Activated naive CD8-positive, alpha-beta T cell treated with anti-CD3 and anti-CD28 coated beads, Interleukin-2, amount 50 U/mL, for 24 hours (primary cell): ENCODE results near the gene TTC33.

Experiments used
- ATAC-seq: fragments of 150-1000 bp; cut with Tn5 transposase; one replicate; pipeline ENCODE4 v1.10.0; 2021
- DNase-seq: peaks from one replicate; pipeline ENCODE4 v3.0.0; 2021
- H3K27ac Mint-ChIP-seq: one replicate; pipeline ENCODE4 v1.8.0; 2021; ENCODE audit warnings: mild to moderate bottlenecking, mixed read lengths
- H3K27me3 Mint-ChIP-seq: one replicate; pipeline ENCODE4 v1.8.0; 2021; ENCODE audit warnings: mixed read lengths
- H3K36me3 Mint-ChIP-seq: one replicate; pipeline ENCODE4 v1.8.0; 2021; ENCODE audit warnings: low read depth, mixed read lengths
- H3K4me1 Mint-ChIP-seq: one replicate; pipeline ENCODE4 v1.8.0; 2021; ENCODE audit warnings: mixed read lengths
- H3K4me3 Mint-ChIP-seq: one replicate; pipeline ENCODE4 v1.8.0; 2021; ENCODE audit warnings: mild to moderate bottlenecking, moderate library complexity, mixed read lengths
- H3K9me3 Mint-ChIP-seq: one replicate; pipeline ENCODE4 v1.8.0; 2021; ENCODE audit warnings: mixed read lengths

Gene TTC33

DNA sequence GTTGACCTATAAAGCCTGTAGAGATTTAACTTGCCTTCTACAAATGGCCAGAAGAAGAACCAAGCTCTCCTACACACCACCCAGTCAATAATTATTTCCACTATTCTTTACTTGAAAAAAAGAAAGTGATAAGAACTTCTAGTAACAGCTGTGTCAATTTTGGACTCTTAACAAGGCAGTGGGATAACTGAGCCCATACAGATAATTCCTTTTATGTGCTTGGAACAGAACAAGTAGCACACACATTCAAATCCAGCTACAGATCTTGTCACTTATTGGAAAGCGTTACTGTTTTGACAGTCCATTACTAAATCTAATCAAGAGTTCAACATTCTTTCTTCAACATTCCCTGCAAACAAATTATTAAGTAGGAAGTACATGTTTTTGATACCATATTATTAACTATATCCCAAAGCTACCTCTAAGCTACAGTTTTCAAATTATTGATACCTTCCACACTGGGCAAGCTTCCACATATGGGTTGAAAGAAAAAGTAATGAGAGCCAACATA, 69.7 kb downstream of the TTC33 start:
- peak overlapping the region; percentile 98 for H3K27ac Mint-ChIP-seq
- DNase-seq: no peak
- H3K36me3 Mint-ChIP-seq: peaks cover 81% of the 10 kb centered on the region
- H3K4me1 Mint-ChIP-seq: peaks cover 73% of the 10 kb centered on the region
- H3K9me3 Mint-ChIP-seq: no peaks in the 10 kb centered on the region
- H3K27me3 Mint-ChIP-seq: no peaks in the 10 kb centered on the region
- no peak for ATAC-seq
- H3K4me3 Mint-ChIP-seq: peak overlapping the region; percentile 88

DNA sequence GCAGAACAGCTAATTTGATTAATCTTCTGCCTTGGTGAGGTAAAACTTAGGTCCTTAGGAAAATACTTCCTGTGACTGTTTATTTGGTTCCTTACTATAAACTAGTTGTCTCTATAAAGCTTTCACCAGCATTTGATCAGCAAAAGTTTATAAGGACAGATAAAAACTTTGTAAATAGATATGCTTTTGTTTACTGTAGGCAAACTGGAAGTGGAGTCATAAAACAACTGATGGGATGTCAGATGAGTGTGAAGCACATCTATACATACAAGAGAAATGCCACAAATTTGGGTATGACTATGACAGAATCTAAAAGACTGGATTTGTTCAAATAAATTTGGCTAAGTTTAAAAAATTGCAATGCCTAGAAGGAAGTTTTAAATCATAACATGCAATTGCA, 70.6 kb downstream of the TTC33 start:
- Mint-ChIP-seq H3K9me3 (no peaks in the 10 kb centered on the region), H3K27me3 (no peaks in the 10 kb centered on the region), H3K4me3 (peak overlapping the region; percentile 88), H3K4me1 (peaks cover 66% of the 10 kb centered on the region), H3K27ac (peak overlapping the region; percentile 98), H3K36me3 (peaks cover 82% of the 10 kb centered on the region)
- DNase-seq: no peak
- ATAC-seq: no peak

DNA sequence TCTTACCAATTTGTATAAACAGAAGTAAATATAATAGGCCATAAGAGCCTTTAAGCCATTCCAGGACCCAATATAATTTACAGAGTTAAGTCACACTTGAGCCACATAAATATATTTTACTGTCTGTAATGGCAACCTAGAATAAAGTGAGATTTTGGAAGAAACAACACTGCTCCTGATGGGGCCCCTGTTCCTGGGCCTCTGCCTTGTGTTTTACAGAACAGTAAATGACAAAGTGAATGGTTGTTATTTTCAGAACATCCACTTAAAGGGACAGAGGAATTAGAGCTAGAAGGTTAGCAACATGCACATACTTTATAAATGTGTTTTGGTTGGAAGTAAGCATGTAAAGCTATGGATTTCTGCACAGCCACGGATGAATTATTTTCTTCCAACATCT, 72.5 kb downstream of the TTC33 start:
- H3K27me3 Mint-ChIP-seq: no peaks in the 10 kb centered on the region
- ATAC-seq (no peak), DNase-seq (no peak)
- H3K4me1 Mint-ChIP-seq: peaks cover 57% of the 10 kb centered on the region
- H3K9me3 Mint-ChIP-seq: no peaks in the 10 kb centered on the region
- H3K36me3 Mint-ChIP-seq: peaks cover 72% of the 10 kb centered on the region
- H3K4me3 Mint-ChIP-seq: peak overlapping the region; percentile 88
- peak overlapping the region; percentile 98 for H3K27ac Mint-ChIP-seq

DNA sequence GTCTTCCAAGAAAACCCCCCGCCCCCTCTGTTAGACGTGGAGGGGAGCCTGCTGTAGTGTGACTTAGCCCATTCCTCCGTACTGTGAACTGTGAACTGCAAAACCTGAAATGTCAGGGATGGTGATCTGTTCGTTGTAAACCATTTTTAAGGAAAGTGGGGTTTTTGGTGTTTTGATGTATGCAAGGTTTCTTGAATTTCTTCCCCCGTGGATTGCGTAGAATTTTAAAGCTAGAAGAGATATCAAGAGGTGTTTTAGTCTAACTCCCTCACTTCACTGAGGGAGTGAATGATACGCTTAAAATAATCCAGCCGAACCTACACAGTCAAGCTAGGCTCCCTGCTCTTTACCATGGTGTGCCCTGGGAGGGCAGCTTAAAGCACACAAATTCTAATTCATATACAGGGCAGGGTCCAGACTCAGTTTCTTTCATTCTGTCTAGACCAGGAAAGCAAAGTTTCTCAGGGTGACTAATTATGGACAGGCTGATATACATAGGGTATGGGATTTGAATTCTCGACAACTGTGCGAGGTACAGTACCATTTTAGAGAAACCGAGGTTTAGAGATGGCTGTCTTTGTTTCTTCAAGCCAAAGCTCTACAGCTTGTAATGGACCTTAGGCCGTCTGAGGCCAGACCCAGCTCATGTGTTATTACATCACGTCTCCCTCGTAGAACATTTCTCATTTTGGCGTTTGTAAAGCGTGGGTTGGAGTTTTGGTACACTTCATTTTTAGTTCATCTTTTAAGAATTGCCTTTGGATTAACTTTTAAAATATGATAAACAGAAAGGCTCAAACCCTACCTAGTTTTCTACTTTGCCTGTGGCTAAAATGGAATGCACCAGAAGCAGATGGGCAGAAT, 73.4 kb downstream of the TTC33 start:
- Mint-ChIP-seq H3K27ac (peak overlapping the region; percentile 98), H3K4me1 (peaks cover 56% of the 10 kb centered on the region), H3K36me3 (peaks cover 65% of the 10 kb centered on the region), H3K27me3 (no peaks in the 10 kb centered on the region), H3K4me3 (peak overlapping the region; percentile 88), H3K9me3 (no peaks in the 10 kb centered on the region)
- DNase-seq (no peak), ATAC-seq (peak; percentile 22)

DNA sequence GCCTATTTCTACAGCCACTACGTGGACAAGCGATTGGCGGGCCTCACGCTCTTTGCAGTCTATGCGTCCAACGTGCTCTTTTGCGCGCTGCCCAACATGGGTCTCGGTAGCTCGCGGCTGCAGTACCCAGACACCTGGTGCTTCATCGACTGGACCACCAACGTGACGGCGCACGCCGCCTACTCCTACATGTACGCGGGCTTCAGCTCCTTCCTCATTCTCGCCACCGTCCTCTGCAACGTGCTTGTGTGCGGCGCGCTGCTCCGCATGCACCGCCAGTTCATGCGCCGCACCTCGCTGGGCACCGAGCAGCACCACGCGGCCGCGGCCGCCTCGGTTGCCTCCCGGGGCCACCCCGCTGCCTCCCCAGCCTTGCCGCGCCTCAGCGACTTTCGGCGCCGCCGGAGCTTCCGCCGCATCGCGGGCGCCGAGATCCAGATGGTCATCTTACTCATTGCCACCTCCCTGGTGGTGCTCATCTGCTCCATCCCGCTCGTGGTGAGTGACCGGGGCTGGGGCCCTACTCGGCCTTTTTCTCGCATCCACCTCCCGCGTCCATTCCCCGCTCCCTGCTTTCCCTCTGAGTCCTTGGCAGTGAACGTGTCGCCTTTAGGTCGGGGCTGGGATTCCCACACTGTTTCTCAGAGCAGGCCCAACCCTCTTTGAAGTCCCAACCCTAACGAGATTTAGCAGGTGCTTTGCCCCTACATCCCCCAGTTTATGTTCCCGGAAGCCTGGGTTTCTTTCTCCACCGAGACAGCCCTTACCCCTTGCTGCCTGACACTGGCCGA, 74.2 kb downstream of the TTC33 start:
- peak; percentile 58 for DNase-seq
- Mint-ChIP-seq H3K4me3 (peak overlapping the region; percentile 88), H3K27me3 (no peaks in the 10 kb centered on the region), H3K4me1 (peaks cover 56% of the 10 kb centered on the region), H3K27ac (peak overlapping the region; percentile 98), H3K9me3 (no peaks in the 10 kb centered on the region), H3K36me3 (peaks cover 57% of the 10 kb centered on the region)
- peak; percentile 1 for ATAC-seq

DNA sequence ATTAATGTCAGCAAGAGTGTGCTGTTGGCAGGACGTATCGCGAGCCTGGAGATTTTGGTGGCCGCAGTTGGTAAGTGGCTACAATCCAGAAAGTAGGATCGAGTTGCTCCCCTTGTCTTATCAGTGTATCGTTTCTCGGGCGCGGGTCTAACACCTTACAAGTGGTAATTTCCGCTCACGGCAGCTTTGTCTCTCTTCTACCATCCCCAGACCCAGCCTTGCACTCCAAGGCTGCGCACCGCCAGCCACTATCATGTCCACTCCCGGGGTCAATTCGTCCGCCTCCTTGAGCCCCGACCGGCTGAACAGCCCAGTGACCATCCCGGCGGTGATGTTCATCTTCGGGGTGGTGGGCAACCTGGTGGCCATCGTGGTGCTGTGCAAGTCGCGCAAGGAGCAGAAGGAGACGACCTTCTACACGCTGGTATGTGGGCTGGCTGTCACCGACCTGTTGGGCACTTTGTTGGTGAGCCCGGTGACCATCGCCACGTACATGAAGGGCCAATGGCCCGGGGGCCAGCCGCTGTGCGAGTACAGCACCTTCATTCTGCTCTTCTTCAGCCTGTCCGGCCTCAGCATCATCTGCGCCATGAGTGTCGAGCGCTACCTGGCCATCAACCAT, 74.9 kb downstream of the TTC33 start:
- Mint-ChIP-seq H3K9me3 (no peaks in the 10 kb centered on the region), H3K27ac (peak overlapping the region; percentile 98), H3K36me3 (peaks cover 50% of the 10 kb centered on the region), H3K27me3 (no peaks in the 10 kb centered on the region), H3K4me1 (peaks cover 56% of the 10 kb centered on the region), H3K4me3 (peak overlapping the region; percentile 88)
- peak; percentile 50 for DNase-seq
- no peak for ATAC-seq

DNA sequence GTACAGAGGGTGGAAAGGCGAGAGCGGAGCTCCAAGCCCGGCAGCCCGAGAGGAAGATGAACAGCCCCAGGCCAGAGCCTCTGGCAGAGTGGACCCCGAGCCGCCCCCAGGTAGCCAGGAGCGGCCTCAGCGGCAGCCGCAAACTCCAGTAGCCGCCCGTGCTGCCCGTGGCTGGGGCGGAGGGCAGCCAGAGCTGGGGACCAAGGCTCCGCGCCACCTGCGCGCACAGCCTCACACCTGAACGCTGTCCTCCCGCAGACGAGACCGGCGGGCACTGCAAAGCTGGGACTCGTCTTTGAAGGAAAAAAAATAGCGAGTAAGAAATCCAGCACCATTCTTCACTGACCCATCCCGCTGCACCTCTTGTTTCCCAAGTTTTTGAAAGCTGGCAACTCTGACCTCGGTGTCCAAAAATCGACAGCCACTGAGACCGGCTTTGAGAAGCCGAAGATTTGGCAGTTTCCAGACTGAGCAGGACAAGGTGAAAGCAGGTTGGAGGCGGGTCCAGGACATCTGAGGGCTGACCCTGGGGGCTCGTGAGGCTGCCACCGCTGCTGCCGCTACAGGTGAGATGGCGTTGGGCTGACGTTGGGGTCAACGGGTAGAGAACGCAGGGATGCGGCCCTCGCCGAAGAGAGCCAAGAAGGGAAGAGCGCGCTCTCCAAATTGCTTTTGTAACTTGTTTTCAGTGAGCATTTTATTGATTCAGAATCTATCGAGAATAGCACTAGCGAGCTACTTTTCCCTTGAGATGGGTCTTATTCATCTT, 75.7 kb downstream of the TTC33 start, which contains the start of gene PTGER4:
TSS of gene PTGER4 (plus strand) at position 3 of the 769 bp plus-strand sequence. CDS start 1,079 bp downstream, outside the sequence.
- H3K36me3 Mint-ChIP-seq: peaks cover 43% of the 10 kb centered on the region
- no peaks in the 10 kb centered on the region for H3K27me3 Mint-ChIP-seq
- no peaks in the 10 kb centered on the region for H3K9me3 Mint-ChIP-seq
- H3K27ac Mint-ChIP-seq: peak within 1 kb of the TSS; percentile 98
- H3K4me1 Mint-ChIP-seq: peaks cover 56% of the 10 kb centered on the region
- ATAC-seq (peak; percentile 0), DNase-seq (peak; percentile 37)
- peak within 1 kb of the TSS; percentile 88 for H3K4me3 Mint-ChIP-seq

DNA sequence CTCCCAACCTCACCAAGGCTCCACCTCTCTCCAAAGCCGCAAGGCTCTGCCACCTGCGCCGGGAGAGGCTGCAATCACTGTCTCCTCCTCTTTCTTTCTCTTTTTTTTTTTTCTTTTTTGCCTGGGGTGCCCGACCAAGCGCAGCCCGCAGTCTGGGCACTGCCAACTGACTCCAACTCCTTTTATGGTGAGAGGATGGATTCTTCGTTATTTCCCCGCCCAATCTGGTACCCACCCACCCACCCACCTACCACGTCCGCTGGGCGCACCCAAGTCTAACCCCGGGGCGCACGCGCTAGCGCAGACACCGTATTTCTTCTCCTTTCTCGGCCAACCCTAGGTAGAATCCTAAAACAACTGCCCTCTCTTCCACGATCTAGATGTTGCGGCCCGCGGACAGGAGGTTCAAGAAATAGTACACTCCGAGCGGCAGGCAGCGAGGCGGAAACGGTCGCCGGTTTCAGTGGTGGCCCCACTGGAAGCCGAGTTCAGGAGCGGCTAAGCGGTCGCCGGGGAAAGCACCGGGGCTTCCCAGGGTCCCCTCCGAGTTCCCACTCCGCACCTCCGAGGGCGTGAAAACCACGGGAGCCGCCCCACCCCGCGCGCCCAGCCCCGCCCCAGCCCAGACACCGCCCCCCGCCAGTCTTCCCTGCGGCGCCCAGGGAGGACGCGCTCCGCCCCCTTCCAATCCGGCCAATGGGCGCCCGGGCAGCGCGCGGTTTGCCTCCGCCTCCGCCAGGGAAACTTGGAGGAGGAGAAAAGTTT, 76.4 kb downstream of the TTC33 start:
- peaks cover 40% of the 10 kb centered on the region for H3K36me3 Mint-ChIP-seq
- ATAC-seq: peak; percentile 64
- peak overlapping the region; percentile 98 for H3K27ac Mint-ChIP-seq
- H3K4me3 Mint-ChIP-seq: peak overlapping the region; percentile 88
- H3K9me3 Mint-ChIP-seq: no peaks in the 10 kb centered on the region
- H3K4me1 Mint-ChIP-seq: peaks cover 58% of the 10 kb centered on the region
- peak; percentile 95 for DNase-seq
- H3K27me3 Mint-ChIP-seq: no peaks in the 10 kb centered on the region

DNA sequence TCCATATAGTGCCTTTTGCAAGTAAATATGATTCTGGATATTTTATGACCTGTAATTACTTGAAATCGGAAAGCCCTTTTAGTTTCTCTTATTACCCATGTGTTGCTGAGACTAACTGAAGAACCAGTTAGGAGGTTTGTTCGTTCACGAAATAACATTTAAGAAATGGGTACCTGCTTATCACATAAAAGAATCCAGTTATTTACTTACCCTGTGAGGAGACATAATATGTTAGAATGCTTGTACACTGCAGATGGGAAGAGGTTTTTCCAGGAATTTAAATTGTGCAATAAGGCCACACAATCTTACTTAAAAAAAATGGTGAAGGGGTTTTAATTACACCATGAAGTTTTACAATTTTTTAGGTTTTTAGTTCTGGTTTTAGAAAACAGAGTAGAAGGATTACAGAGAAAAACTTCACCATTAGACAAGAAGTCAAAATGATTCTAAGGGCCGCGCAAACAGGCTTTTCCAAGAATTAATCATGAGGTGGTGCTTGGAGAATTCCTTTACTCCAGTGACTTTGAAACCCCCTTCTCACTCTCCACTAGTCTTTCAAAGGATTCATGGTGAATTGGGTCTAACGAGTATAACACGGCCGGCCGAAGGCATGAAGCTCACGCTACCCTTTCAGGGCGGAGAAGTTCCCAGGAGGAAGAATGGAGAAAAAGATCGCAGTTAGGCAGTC, 77.2 kb downstream of the TTC33 start:
- Mint-ChIP-seq H3K27ac (peak overlapping the region; percentile 98), H3K4me3 (peak overlapping the region; percentile 88), H3K9me3 (no peaks in the 10 kb centered on the region), H3K36me3 (peaks cover 33% of the 10 kb centered on the region), H3K27me3 (no peaks in the 10 kb centered on the region), H3K4me1 (peaks cover 57% of the 10 kb centered on the region)
- ATAC-seq: no peak
- DNase-seq: no peak

DNA sequence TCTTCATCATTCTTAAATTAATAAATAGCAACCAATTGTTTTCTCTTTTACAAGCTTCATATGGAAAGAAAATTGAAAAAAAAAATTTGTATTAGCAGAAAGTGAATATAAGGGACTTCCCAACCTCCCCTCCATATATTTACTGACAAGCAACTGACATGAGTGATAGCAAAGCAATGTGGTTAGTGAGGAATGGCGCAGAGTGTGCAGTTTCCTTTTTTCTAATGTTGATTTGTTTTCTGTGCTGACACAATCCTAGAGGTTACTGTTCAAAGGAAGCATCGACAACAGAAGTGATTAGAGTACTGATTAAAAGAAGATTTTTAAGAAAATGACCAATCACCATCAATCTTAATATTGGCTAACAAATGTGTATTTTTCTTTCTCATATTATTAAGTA, 77.7 kb downstream of the TTC33 start:
- peaks cover 27% of the 10 kb centered on the region for H3K36me3 Mint-ChIP-seq
- peak overlapping the region; percentile 72 for H3K27ac Mint-ChIP-seq
- H3K4me3 Mint-ChIP-seq: peak overlapping the region; percentile 88
- ATAC-seq (no peak), DNase-seq (no peak)
- peaks cover 57% of the 10 kb centered on the region for H3K4me1 Mint-ChIP-seq
- H3K27me3 Mint-ChIP-seq: no peaks in the 10 kb centered on the region
- H3K9me3 Mint-ChIP-seq: no peaks in the 10 kb centered on the region

DNA sequence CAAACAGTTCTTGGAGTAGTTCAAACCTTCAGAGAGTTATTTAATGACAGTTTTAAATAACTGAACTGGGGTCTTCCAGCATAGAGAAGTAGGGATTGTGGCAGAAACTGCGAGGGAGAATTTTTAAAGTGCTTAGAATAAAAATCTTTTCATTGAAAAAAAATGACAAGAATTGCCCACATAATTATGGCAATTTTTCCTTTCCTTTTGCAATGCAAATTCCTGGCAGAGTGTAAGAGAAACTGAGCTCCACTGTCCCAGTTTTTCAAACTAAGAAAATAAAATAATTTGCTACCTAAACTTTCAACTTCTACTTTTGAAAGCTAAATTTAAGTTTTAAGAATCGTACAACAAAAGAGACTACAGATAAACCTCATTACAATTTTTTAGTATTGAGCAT, 78.3 kb downstream of the TTC33 start:
- H3K27ac Mint-ChIP-seq: no peak overlapping the region
- peak overlapping the region; percentile 43 for H3K4me3 Mint-ChIP-seq
- DNase-seq (no peak), ATAC-seq (no peak)
- H3K4me1 Mint-ChIP-seq: peaks cover 63% of the 10 kb centered on the region
- H3K9me3 Mint-ChIP-seq: no peaks in the 10 kb centered on the region
- no peaks in the 10 kb centered on the region for H3K27me3 Mint-ChIP-seq
- H3K36me3 Mint-ChIP-seq: peaks cover 22% of the 10 kb centered on the region

DNA sequence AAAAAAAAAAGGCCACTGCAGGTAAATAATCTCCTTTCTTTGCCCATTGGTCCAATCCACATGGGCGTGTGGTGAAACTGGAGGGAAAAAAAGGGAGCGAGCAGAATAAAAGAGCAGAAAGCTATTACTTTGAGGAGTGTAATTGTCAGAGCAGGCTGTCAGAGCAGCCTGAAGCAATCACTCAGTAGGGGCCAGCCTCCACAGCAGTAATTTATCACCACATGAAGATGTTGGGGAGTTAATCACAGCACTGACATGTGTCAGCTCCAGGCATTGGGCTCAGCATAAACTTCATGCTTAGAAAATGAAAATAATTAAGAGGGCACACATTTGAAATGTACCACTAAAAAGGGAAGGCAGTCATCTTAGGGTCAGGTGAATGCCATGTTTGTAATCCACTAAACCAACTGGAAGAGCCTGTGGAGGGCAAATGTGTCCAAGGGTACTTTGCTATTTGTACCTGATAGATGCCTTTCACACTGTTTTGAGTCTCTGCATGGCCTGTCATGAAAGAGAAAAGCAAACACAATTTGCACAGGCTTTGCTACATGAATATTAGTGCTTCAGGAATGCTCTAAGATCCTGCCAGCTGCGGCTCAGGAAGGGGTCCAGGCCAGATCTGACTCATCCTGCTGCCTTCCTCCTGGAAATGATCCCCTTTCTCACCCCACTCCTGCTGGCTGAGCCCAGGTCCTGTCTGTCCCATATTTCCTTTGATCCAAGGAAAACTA, 79.0 kb downstream of the TTC33 start:
- Mint-ChIP-seq H3K4me3 (peak overlapping the region; percentile 43), H3K9me3 (no peaks in the 10 kb centered on the region), H3K27ac (peak overlapping the region; percentile 39), H3K27me3 (no peaks in the 10 kb centered on the region), H3K4me1 (peaks cover 66% of the 10 kb centered on the region), H3K36me3 (peaks cover 15% of the 10 kb centered on the region)
- ATAC-seq: no peak
- DNase-seq: no peak
